PFSK-1 (cell line): ENCODE results near the gene NUCB2.

Source experiments
- POLR2AphosphoS5 ChIP-seq: IDR thresholded peaks from 2 replicates; pipeline ENCODE4 v1.6.1; 2012; ENCODE audit warnings: low read depth, mild to moderate bottlenecking, control low read depth, low read length, moderate library complexity
- SIN3A ChIP-seq: IDR thresholded peaks from 2 replicates; pipeline ENCODE4 v1.6.1; 2012; ENCODE audit warnings: mild to moderate bottlenecking, low read length, moderate library complexity, borderline replicate concordance; ENCODE audit not compliant: insufficient read depth
- TAF1 ChIP-seq: IDR thresholded peaks from 2 replicates; pipeline ENCODE4 v1.6.1; 2012; ENCODE audit warnings: low read length, control low read depth, borderline replicate concordance; ENCODE audit not compliant: insufficient read depth
- TF ChIP-seq, protein P1 (sequence below), 2 experiments: IDR thresholded peaks; 2 replicates each; pipeline versions ENCODE4 v1.6.1 to v1.8.0; 2011 to 2012; ENCODE audit warnings: low read depth in 2 of 2, low read length in 2 of 2, control low read depth in 1 of 2, inconsistent platforms in 1 of 2, mild to moderate bottlenecking in 1 of 2, moderate library complexity in 1 of 2; ENCODE audit not compliant: insufficient read depth in 1 of 2

DNA sequence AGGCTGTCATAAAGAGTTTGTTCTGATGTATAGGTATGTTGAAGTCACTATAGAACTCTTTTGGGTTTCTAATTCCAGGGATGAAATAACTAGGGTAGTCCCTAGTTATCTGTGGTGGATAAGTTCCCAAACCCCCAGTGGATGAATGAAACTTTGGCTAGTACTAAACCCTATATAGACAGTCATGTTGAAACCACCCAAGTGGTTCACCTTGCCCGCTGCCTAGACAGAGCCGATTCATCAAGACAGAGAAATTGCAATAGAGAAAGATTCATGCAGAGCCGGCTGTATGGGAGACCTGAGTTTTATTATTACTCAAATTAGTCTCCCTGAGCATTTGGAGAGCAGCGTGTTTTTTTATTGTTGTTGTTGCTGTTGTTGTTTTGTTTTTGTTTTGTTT, 23.8 kb upstream of the NUCB2 start:
- no peak for TF ChIP-seq POLR2AphosphoS5
- TF ChIP-seq, protein P1, sequence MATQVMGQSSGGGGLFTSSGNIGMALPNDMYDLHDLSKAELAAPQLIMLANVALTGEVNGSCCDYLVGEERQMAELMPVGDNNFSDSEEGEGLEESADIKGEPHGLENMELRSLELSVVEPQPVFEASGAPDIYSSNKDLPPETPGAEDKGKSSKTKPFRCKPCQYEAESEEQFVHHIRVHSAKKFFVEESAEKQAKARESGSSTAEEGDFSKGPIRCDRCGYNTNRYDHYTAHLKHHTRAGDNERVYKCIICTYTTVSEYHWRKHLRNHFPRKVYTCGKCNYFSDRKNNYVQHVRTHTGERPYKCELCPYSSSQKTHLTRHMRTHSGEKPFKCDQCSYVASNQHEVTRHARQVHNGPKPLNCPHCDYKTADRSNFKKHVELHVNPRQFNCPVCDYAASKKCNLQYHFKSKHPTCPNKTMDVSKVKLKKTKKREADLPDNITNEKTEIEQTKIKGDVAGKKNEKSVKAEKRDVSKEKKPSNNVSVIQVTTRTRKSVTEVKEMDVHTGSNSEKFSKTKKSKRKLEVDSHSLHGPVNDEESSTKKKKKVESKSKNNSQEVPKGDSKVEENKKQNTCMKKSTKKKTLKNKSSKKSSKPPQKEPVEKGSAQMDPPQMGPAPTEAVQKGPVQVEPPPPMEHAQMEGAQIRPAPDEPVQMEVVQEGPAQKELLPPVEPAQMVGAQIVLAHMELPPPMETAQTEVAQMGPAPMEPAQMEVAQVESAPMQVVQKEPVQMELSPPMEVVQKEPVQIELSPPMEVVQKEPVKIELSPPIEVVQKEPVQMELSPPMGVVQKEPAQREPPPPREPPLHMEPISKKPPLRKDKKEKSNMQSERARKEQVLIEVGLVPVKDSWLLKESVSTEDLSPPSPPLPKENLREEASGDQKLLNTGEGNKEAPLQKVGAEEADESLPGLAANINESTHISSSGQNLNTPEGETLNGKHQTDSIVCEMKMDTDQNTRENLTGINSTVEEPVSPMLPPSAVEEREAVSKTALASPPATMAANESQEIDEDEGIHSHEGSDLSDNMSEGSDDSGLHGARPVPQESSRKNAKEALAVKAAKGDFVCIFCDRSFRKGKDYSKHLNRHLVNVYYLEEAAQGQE (IDR thresholded peaks at IDR 0.05; ENCODE audit: insufficient read depth in 1 of 2, low read depth in 2 of 2, low read length in 2 of 2): no peak
- no peak for TF ChIP-seq TAF1
- no peak for TF ChIP-seq SIN3A
